Endodermal cell (in vitro differentiated cells): ENCODE measurements around the gene TMEM165. TPM values are rescaled to one million over a fixed set of nuclear protein-coding genes. Genes with fewer than 3 reads are reported as not detected.

Experiments
- DNase-seq: peaks from one replicate; pipeline ENCODE4 v3.0.0-alpha.2; 2017
- H3K27ac ChIP-seq: 2 replicates; pipeline ENCODE4 v1.5.1; 2013; ENCODE audit warnings: mild to moderate bottlenecking, low read depth, low read length, moderate library complexity
- H3K27me3 ChIP-seq: 2 replicates; pipeline ENCODE4 v1.6.1; 2013; ENCODE audit warnings: mild to moderate bottlenecking, low read length, moderate library complexity; ENCODE audit not compliant: insufficient read depth, control insufficient read depth, poor library complexity, severe bottlenecking
- H3K36me3 ChIP-seq: 2 replicates; pipeline ENCODE4 v1.7.0; 2013; ENCODE audit warnings: mild to moderate bottlenecking, low read length, moderate library complexity; ENCODE audit not compliant: control insufficient read depth, insufficient read depth
- H3K4me1 ChIP-seq: one replicate; pipeline ENCODE4 v1.7.0; 2013; ENCODE audit warnings: low read length; ENCODE audit not compliant: control insufficient read depth, insufficient read depth
- H3K4me3 ChIP-seq: 2 replicates; pipeline ENCODE4 v1.5.1; 2013; ENCODE audit warnings: mild to moderate bottlenecking, low read length, moderate library complexity
- H3K9ac ChIP-seq: 2 replicates; pipeline ENCODE4 v1.6.1; 2013; ENCODE audit warnings: mild to moderate bottlenecking, low read length, moderate library complexity; ENCODE audit not compliant: poor library complexity, severe bottlenecking; ENCODE audit errors: extremely low read depth
- H3K9me3 ChIP-seq: 2 replicates; pipeline ENCODE4 v1.6.1; 2013; ENCODE audit warnings: mild to moderate bottlenecking, low read length, moderate library complexity; ENCODE audit not compliant: control insufficient read depth
- H3K27ac Mint-ChIP-seq: 2 replicates; pipeline ENCODE4 v1.8.0; 2020; ENCODE audit warnings: mixed read lengths
- H3K27me3 Mint-ChIP-seq: 2 replicates; pipeline ENCODE4 v1.8.0; 2021; ENCODE audit warnings: mild to moderate bottlenecking, mixed read lengths; ENCODE audit not compliant: insufficient read depth
- H3K36me3 Mint-ChIP-seq: 2 replicates; pipeline ENCODE4 v1.8.0; 2020; ENCODE audit warnings: low read depth, mixed read lengths
- H3K4me1 Mint-ChIP-seq: 2 replicates; pipeline ENCODE4 v1.8.0; 2020; ENCODE audit warnings: mixed read lengths
- H3K4me3 Mint-ChIP-seq: 2 replicates; pipeline ENCODE4 v1.8.0; 2020; ENCODE audit warnings: mild to moderate bottlenecking, moderate library complexity, mixed read lengths
- H3K9me3 Mint-ChIP-seq: 2 replicates; pipeline ENCODE4 v1.8.0; 2020; ENCODE audit warnings: mild to moderate bottlenecking, mixed read lengths
- WGBS, 2 experiments: methylation state at CpG; one replicate each; pipeline versions ENCODE4 v1.1.5 to v1.1.7; 2013; ENCODE audit warnings: missing lambda C conversion rate in 2 of 2, mixed read lengths in 1 of 2; ENCODE audit not compliant: insufficient coverage in 1 of 2, insufficient read length in 1 of 2; 5-methylcytosine and 5-hydroxymethylcytosine counted together
- total RNA-seq, 2 donors: library from RNA; stranded (reverse); fragmentation: NEBNext Ultra II Directional in 1 of 2; extraction: Animal tissue kit (Norgen Biotek cat#: 25700) in 1 of 2; gene quantifications; 2 replicates in 1 of 2; 3 replicates in 1 of 2; pipeline ENCODE4 v1.2.1, GENCODE V29; 2021
- TF ChIP-seq, protein P1 (sequence below): fragments of 200-600 bp; sonication (generic); conservative IDR thresholded peaks from 2 replicates; pipeline ENCODE4 v1.5.0; 2021; ENCODE audit warnings: antibody characterized with exemption, mild to moderate bottlenecking

Gene TMEM165
- total RNA-seq, 2 donors from 2014 or later = 90.5 to 100 TPM

DNA sequence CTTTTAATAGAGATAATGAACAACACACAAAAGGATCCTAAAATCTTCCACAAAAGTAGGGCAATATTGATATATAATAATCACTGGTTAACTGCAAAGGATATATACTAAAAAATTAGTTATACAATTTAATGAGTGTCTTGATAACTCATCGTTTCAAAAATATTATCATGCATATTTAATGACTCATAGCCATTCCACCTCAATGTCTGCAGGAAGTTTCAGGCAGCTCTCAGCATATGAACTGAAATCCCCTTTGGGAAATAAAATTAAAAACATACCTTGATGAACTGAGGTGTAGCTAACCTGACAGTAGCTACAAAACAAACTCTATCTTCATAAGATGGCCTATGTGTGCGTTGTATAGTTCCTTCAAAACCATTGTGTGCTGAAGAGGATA is 62.9 kb downstream of the TMEM165 start:
- H3K27ac Mint-ChIP-seq = no peak overlapping the region
- 86 to 100% methylated on average over 1 to 2 of the region's 2 CpGs for WGBS, 2 experiments
- Histone ChIP-seq H3K9me3 (no peaks in the 10 kb centered on the region), H3K36me3 (peaks cover 34% of the 10 kb centered on the region), H3K9ac (no peak overlapping the region), H3K27ac (no peak overlapping the region), H3K27me3 (no peaks in the 10 kb centered on the region), H3K4me1 (no peaks in the 10 kb centered on the region), H3K4me3 (no peak overlapping the region)
- peaks cover 32% of the 10 kb centered on the region for H3K36me3 Mint-ChIP-seq
- no peaks in the 10 kb centered on the region for H3K27me3 Mint-ChIP-seq
- DNase-seq = no peak
- H3K9me3 Mint-ChIP-seq = no peaks in the 10 kb centered on the region
- TF ChIP-seq, protein P1, sequence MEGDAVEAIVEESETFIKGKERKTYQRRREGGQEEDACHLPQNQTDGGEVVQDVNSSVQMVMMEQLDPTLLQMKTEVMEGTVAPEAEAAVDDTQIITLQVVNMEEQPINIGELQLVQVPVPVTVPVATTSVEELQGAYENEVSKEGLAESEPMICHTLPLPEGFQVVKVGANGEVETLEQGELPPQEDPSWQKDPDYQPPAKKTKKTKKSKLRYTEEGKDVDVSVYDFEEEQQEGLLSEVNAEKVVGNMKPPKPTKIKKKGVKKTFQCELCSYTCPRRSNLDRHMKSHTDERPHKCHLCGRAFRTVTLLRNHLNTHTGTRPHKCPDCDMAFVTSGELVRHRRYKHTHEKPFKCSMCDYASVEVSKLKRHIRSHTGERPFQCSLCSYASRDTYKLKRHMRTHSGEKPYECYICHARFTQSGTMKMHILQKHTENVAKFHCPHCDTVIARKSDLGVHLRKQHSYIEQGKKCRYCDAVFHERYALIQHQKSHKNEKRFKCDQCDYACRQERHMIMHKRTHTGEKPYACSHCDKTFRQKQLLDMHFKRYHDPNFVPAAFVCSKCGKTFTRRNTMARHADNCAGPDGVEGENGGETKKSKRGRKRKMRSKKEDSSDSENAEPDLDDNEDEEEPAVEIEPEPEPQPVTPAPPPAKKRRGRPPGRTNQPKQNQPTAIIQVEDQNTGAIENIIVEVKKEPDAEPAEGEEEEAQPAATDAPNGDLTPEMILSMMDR = no peak
- H3K4me3 Mint-ChIP-seq = no peak overlapping the region
- H3K4me1 Mint-ChIP-seq = no peaks in the 10 kb centered on the region

DNA sequence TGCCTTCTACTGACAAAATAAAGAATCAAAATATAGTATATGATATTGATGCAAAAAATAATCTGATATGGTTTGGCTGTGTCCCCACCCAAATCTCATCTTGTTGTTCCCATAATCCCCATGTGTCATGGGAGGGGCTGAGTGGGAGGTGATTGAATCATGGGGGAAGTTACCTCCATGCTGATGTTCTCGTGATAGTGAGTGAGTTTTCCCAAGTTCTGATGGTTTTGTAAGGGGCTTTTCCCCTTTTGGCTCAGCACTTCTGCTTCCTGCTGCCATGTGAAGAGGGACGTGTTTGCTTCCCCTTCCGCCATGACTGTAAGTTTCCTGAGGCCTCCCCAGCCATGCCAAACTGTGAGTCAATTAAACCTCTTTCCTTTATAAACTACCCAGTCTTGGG is 70.2 kb downstream of the TMEM165 start:
- Histone ChIP-seq H3K9ac (no peak overlapping the region), H3K36me3 (peaks cover 69% of the 10 kb centered on the region), H3K9me3 (no peaks in the 10 kb centered on the region), H3K4me1 (no peaks in the 10 kb centered on the region), H3K27me3 (no peaks in the 10 kb centered on the region), H3K27ac (no peak overlapping the region), H3K4me3 (no peak overlapping the region)
- Mint-ChIP-seq H3K9me3 (no peaks in the 10 kb centered on the region), H3K27ac (no peak overlapping the region), H3K4me1 (no peaks in the 10 kb centered on the region), H3K36me3 (peaks cover 38% of the 10 kb centered on the region), H3K27me3 (no peaks in the 10 kb centered on the region), H3K4me3 (no peak overlapping the region)
- 89 to 100% methylated on average over 2 to 3 of the region's 3 CpGs for WGBS, 2 experiments
- DNase-seq = no peak
- TF ChIP-seq, protein P1 = no peak

DNA sequence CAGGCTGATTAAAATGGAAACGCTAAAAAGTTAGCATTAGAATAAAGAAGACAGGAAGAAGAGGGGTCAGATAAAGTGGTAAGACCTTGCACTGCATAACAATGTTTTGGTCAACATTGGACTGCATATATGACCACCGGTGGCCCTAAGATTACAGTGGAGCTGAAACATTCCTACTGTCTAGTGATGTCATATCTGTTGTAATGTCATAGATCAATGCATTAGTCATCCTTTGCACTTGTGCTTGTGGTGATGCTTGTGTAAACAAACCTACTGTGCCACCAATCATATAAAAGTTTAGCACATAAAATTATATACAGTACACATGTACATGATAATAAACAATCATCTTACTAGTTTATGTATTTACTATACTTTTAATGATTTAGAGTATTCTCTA is 73.0 kb downstream of the TMEM165 start:
- DNase-seq = no peak
- Mint-ChIP-seq H3K27ac (no peak overlapping the region), H3K27me3 (no peaks in the 10 kb centered on the region), H3K9me3 (no peaks in the 10 kb centered on the region), H3K36me3 (peaks cover 31% of the 10 kb centered on the region), H3K4me3 (no peak overlapping the region), H3K4me1 (no peaks in the 10 kb centered on the region)
- no peak overlapping the region for H3K27ac ChIP-seq
- WGBS, 2 experiments = 80 to 83% methylated on average over 1 to 2 of the region's 2 CpGs
- peaks cover 81% of the 10 kb centered on the region for H3K36me3 ChIP-seq
- H3K27me3 ChIP-seq = no peaks in the 10 kb centered on the region
- TF ChIP-seq, protein P1 = no peak
- H3K4me1 ChIP-seq = no peaks in the 10 kb centered on the region
- H3K9me3 ChIP-seq = no peaks in the 10 kb centered on the region
- no peak overlapping the region for H3K9ac ChIP-seq
- H3K4me3 ChIP-seq = no peak overlapping the region
